Measurements from ENCODE around the gene ZNRF2. TPM values are rescaled to one million over a fixed set of nuclear protein-coding genes. Genes with fewer than 3 reads are reported as not detected.

The ZNRF2 gene
- total RNA-seq, 1 experiment from 2014 or later, result 24.7 TPM

GRCh38 chr7:30249316-30249715 lies 35.1 kb upstream of the ZNRF2 start:
- no peak for TF ChIP-seq CTCF (conservative IDR thresholded peaks at IDR 0.05)
- TF ChIP-seq EZH2 (IDR thresholded peaks at IDR 0.05; ENCODE audit: low read depth), result no peak
- Histone ChIP-seq H3K79me2 (ENCODE audit: low read depth) (no peaks in the 10 kb centered on the region), H3K4me3 (no peak overlapping the region), H3K27ac (no peak overlapping the region), H3F3A (ENCODE audit: insufficient read depth, low read depth) (peaks cover 10% of the 10 kb centered on the region; the same call in 1 of the 2 replicates), H2AFZ (no peak overlapping the region), H3K9me3 (ENCODE audit: insufficient read depth, low read depth) (no peaks in the 10 kb centered on the region), H3K4me1 (replicated peaks; ENCODE audit: insufficient read depth) (peaks cover 15% of the 10 kb centered on the region), H3K4me2 (no peak overlapping the region), H3K9me2 (ENCODE audit: insufficient read depth) (no peaks in the 10 kb centered on the region), H4K20me1 (ENCODE audit: insufficient read depth) (no peaks in the 10 kb centered on the region), H3K27me3 (ENCODE audit: insufficient read depth, low read depth) (no peaks in the 10 kb centered on the region), H3K36me3 (ENCODE audit: low read depth) (no peaks in the 10 kb centered on the region)
- POLR2A ChIA-PET (ENCODE audit: unreplicated experiment), result no interaction called here
- CTCF ChIA-PET, result no interaction called here
- BruUV-seq (replicated peaks), result no TSS peak
- no peak for DNase-seq
- intact Hi-C loops (cut with micrococcal nuclease; ENCODE audit: unreplicated experiment), result no loop called here

DNA sequence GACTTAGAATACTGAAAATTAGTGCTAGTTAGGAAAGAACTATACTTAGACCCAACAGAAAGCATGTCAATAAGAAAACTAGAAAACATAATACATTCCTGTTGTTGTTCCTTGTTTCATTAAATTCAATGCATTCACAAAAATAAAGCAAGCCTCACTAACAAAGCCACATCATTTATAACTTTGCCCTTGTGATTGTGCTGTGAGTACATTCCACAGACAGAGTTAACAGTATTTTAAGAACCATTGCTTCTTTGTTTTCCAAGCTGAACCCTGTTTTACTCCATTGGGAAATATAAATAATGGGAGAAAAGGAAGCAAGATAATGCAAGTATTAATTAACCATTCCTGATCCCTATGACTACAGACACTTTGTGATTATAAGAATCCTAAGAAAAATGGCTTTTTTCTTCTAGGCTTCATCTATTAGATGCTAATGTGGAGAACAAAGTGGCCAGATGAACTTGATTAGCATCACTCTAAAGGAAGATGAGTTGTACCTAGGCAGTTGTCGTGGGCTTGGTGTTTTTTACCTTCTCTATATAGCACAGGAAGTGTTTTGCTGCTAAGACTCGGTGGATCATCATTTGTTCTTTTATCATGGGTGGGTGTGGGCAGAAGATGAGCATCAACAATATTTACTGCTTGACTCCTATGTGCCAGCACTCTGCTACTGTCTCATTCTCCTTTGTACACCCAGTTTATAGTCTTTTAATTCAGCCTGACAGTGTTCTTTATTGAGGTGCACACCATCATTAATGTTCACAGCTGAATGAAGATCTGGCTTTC lies 34.2 kb upstream of the ZNRF2 start:
- Histone ChIP-seq H3F3A (ENCODE audit: insufficient read depth, low read depth) (peaks cover 10% of the 10 kb centered on the region; the same call in 1 of the 2 replicates), H3K27me3 (ENCODE audit: insufficient read depth, low read depth) (no peaks in the 10 kb centered on the region), H3K4me1 (replicated peaks; ENCODE audit: insufficient read depth) (peaks cover 15% of the 10 kb centered on the region), H3K4me2 (no peak overlapping the region), H3K9me2 (ENCODE audit: insufficient read depth) (no peaks in the 10 kb centered on the region), H3K4me3 (no peak overlapping the region), H2AFZ (no peak overlapping the region), H3K9me3 (ENCODE audit: insufficient read depth, low read depth) (no peaks in the 10 kb centered on the region), H3K79me2 (ENCODE audit: low read depth) (no peaks in the 10 kb centered on the region), H4K20me1 (ENCODE audit: insufficient read depth) (no peaks in the 10 kb centered on the region), H3K27ac (no peak overlapping the region), H3K36me3 (ENCODE audit: low read depth) (no peaks in the 10 kb centered on the region)
- no peak for TF ChIP-seq CTCF (conservative IDR thresholded peaks at IDR 0.05)
- no peak for TF ChIP-seq EZH2 (IDR thresholded peaks at IDR 0.05; ENCODE audit: low read depth)
- ChIA-PET POLR2A (ENCODE audit: unreplicated experiment) (no interaction called here), CTCF (no interaction called here)
- BruUV-seq (replicated peaks), result no TSS peak
- DNase-seq, result no peak
- intact Hi-C loops (cut with micrococcal nuclease; ENCODE audit: unreplicated experiment), result no loop called here

GRCh38 chr7:30251708-30252329 lies 32.6 kb upstream of the ZNRF2 start:
- Histone ChIP-seq H3K4me2 (no peak overlapping the region), H3K4me3 (no peak overlapping the region), H3F3A (ENCODE audit: insufficient read depth, low read depth) (peaks cover 10% of the 10 kb centered on the region; the same call in 1 of the 2 replicates), H3K9me2 (ENCODE audit: insufficient read depth) (no peaks in the 10 kb centered on the region), H3K4me1 (replicated peaks; ENCODE audit: insufficient read depth) (peaks cover 15% of the 10 kb centered on the region), H4K20me1 (ENCODE audit: insufficient read depth) (no peaks in the 10 kb centered on the region), H3K27me3 (ENCODE audit: insufficient read depth, low read depth) (no peaks in the 10 kb centered on the region), H3K79me2 (ENCODE audit: low read depth) (no peaks in the 10 kb centered on the region), H3K36me3 (ENCODE audit: low read depth) (no peaks in the 10 kb centered on the region), H2AFZ (no peak overlapping the region), H3K9me3 (ENCODE audit: insufficient read depth, low read depth) (no peaks in the 10 kb centered on the region), H3K27ac (no peak overlapping the region)
- DNase-seq, result no peak
- ChIA-PET CTCF (no interaction called here), POLR2A (ENCODE audit: unreplicated experiment) (no interaction called here)
- intact Hi-C loops (cut with micrococcal nuclease; ENCODE audit: unreplicated experiment), result loop anchor here (2.0 kb wide), 1 partner anchor 13 kb away; no protein-coding TSS in a partner anchor
- no peak for TF ChIP-seq EZH2 (IDR thresholded peaks at IDR 0.05; ENCODE audit: low read depth)
- TF ChIP-seq CTCF (conservative IDR thresholded peaks at IDR 0.05), result no peak
- BruUV-seq (replicated peaks), result no TSS peak

Measured in PC-9 (cell line).